AG10803 (cell line): ENCODE results near the gene CD300A.

Source experiments
- DNase-seq: peaks from one replicate; pipeline ENCODE4 v3.0.0; 2010; ENCODE audit warnings: low read depth
- H3K4me3 ChIP-seq: 2 replicates; pipeline ENCODE4 v1.5.1; 2011; ENCODE audit warnings: mild to moderate bottlenecking, low read length, control low read depth
- TF ChIP-seq, protein P1 (sequence below): conservative IDR thresholded peaks from 2 replicates; pipeline ENCODE4 v1.5.1; 2011; ENCODE audit warnings: mild to moderate bottlenecking, low read length, control low read depth, inconsistent platforms

The CD300A gene

DNA sequence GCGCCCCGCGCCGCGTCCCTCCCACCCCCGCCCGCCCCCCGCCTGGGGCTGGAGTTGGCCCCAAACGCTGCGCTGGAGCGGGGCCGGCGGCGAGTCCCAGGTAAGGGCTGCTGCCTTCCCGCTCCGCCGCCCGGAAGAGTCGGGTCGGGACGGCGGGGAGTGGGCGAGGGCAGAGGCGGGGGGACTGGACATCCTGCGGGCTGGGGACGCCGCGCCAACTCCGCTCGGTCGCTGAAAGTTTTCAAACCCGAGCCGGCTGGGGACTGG lies 34.1 kb upstream of the CD300A start:
- no peak for DNase-seq
- no peak overlapping the region for H3K4me3 ChIP-seq
- TF ChIP-seq, protein P1, sequence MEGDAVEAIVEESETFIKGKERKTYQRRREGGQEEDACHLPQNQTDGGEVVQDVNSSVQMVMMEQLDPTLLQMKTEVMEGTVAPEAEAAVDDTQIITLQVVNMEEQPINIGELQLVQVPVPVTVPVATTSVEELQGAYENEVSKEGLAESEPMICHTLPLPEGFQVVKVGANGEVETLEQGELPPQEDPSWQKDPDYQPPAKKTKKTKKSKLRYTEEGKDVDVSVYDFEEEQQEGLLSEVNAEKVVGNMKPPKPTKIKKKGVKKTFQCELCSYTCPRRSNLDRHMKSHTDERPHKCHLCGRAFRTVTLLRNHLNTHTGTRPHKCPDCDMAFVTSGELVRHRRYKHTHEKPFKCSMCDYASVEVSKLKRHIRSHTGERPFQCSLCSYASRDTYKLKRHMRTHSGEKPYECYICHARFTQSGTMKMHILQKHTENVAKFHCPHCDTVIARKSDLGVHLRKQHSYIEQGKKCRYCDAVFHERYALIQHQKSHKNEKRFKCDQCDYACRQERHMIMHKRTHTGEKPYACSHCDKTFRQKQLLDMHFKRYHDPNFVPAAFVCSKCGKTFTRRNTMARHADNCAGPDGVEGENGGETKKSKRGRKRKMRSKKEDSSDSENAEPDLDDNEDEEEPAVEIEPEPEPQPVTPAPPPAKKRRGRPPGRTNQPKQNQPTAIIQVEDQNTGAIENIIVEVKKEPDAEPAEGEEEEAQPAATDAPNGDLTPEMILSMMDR, result no peak

DNA sequence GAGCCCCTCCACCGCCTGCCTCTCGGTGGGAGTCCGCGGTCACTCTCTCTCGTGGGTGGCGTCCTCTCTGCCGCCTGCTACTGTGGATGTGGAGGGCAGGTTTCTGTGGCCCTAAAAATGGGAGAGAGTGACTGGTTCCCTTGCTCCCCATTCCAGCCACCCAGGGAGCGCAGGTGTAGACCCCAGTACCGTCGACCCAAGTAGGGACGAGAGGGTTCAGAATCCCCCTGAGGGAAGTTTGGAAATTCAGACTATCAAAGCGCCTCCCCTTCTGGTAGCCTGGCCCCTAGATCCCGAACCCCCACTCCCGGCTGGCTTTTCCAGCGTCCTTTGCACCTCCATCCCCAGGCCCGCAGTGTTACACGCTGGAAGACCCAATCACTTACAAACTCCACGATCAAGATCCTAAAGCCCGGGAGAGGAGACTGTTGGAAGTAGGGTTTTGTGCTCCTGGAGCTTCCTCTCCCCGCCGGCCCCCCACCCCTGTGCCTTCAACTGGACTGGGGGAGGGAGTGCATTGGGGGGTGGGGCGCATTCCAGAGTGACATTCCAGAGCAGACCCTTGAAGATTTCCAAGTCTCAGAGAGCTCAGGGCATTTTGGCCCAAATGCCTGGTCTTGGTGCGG lies 33.6 kb upstream of the CD300A start:
- no peak overlapping the region for H3K4me3 ChIP-seq
- TF ChIP-seq, protein P1, result no peak
- no peak for DNase-seq

DNA sequence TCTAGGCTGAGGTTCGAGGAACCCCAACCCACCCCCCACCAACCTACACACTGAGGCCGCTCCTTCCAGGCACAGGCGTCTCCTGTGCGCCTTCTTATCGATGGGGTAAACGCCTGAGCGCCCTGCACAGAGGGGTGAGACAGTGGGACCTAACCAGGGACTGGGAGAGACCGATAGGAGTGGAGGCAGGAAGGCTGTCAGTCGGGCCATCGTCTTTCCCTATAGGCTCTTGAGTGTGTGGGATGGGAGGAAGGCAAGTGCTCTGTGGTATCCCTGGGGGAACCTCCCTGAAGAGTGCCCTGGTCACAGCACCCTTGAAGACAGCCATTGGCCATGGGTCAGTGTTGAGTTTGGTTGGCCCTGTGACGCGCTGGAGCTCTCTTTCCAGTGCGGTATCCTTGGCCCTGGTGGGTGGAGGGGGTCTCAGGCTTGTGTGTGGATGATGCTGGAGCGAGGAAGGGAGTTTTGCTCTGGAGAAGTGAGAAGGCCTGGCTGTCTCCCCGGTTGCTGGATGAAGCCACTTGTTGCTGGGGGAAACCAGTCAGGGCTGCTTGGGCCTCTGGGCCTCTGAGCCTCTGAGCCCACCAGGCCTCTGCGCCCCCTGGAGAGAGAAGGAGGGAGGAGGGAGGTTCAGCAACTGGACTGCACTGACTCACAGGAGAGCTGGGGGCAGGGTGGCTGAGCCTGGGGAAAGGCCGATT lies 32.9 kb upstream of the CD300A start:
- DNase-seq, result no peak
- TF ChIP-seq, protein P1, result no peak
- H3K4me3 ChIP-seq, result no peak overlapping the region

DNA sequence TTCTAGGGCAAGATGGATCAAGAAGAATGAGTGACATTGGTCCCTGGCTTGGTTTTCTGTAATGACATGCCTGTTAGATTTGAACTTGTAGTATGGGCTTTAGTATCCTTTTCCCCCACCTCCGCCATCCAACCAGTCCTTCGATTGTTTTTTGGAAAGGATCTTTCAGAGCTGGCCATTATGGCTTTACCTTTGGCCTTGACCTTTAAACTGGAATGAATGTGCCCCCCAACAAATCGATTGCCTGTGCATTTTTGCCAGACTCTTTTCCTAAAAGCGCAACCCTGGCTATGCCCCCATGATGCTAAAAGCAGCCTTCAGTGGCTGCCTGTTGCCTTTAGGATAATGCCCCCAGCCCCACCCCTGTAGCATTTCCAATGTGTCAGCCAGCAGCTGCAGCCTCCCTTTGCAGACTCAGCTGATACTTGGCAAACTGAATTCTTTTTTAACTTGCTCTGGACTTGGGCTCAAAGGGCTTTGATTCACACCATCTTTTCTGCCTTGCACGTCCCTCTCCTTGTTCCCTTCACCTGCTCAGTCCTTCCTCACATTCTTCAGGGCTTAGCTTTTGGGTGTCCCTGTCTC lies 30.6 kb upstream of the CD300A start:
- DNase-seq, result no peak
- no peak overlapping the region for H3K4me3 ChIP-seq
- TF ChIP-seq, protein P1, result no peak

DNA sequence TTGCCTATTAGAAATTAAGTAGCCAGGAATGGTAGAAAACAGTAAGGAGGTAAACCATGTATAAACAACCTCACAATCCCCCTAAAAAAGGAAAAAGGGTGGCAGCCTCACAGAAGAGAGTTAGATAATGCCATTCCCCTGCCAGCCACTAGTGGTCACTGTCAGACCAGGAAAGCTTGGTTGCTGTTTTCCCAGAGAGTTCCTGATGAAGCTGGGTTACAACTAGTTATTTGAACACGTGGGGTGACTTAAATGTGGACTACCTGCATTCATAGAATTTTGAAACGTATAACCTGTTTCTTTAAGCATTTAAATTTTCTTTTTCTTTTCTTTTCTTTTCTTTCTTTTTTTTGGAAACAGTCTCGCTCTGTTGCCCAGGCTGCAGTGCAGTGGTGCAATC lies 28.7 kb upstream of the CD300A start:
- TF ChIP-seq, protein P1, result peak; percentile 43
- no peak for DNase-seq
- H3K4me3 ChIP-seq, result no peak overlapping the region

DNA sequence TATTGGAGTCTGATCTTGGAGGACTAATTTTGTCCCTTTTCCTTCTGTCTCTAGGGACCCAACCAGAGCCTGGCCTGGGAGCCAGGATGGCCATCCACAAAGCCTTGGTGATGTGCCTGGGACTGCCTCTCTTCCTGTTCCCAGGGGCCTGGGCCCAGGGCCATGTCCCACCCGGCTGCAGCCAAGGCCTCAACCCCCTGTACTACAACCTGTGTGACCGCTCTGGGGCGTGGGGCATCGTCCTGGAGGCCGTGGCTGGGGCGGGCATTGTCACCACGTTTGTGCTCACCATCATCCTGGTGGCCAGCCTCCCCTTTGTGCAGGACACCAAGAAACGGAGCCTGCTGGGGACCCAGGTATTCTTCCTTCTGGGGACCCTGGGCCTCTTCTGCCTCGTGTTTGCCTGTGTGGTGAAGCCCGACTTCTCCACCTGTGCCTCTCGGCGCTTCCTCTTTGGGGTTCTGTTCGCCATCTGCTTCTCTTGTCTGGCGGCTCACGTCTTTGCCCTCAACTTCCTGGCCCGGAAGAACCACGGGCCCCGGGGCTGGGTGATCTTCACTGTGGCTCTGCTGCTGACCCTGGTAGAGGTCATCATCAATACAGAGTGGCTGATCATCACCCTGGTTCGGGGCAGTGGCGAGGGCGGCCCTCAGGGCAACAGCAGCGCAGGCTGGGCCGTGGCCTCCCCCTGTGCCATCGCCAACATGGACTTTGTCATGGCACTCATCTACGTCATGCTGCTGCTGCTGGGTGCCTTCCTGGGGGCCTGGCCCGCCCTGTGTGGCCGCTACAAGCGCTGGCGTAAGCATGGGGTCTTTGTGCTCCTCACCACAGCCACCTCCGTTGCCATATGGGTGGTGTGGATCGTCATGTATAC lies 26.5 kb upstream of the CD300A start:
- DNase-seq, result no peak
- H3K4me3 ChIP-seq, result no peak overlapping the region
- TF ChIP-seq, protein P1, result no peak
